ENCODE results near the gene SPATA3. TPM values are rescaled to one million over a fixed set of nuclear protein-coding genes. Genes with fewer than 3 reads are reported as not detected.
A peak's percentile ranks its signal among the peaks of the same experiment; 100 is the strongest.

SPATA3 gene
- total and polyA plus RNA-seq, 4 donors = not detected

DNA sequence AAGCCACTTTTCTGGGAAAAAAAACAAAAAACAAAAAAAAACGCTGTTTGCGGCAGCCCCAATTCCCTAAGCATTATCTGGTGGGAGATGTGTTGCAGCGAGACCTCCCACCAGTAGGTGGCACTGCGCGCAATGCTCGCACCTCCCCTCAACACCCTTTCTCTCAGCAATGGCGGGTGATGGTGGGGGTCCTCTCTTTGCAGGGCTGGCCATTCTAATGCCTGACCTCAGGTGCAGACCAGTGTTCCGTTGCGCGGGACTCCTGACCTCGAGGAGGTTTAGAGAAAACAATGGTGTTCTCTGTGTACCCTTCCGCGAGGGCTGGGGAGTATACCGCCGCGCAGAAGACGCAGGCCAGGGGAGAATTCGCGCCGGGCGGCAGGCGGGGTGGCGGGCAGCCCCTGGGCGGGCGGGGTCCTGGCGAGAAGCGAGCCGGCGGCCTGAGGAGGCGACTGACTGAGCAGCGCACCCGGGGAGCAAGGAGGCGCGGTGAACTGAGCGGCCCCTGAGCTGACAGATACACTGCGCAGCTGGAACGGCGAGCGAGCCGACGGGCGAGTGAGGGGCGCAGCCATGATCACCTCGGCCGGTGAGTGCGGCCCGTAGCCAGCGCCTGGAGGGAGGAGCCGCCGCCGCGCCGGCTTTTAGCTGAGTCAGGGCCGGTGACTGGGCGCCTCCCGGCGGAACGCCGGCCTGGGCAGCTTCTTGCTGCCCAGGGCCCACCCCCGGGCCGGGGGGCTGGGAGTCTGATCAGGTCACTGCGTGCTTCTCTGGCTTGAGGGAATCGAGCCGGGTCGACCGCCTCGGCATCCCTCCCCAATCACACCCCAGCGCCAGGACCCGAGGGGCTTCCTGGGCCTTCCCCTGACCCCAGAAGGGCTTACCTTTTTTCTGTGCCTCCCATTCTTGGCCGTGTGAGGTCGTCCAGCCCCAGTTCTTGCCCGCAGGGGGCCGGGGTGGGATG is 60.8 kb downstream of the SPATA3 start, which contains the start of gene PSMD1:
Gene PSMD1, plus strand, starts transcription at position 415 of the 964 bp plus-strand sequence. Its CDS starts 159 bp downstream, at position 574.
- Histone ChIP-seq H3K27me3 (ENCODE audit: control insufficient read depth in 4 of 4, insufficient read depth in 4 of 4, low read length in 3 of 4) (no peaks in the 10 kb centered on the region), H3K9me3 (ENCODE audit: control insufficient read depth in 4 of 4, low read length in 3 of 4) (no peaks in the 10 kb centered on the region), H3K9ac (ENCODE audit: low read depth in 1 of 2, low read length in 2 of 2) (peak within 1 kb of the TSS; percentile 88 to 91), H3K36me3 (ENCODE audit: control insufficient read depth in 4 of 4, insufficient read depth in 3 of 4, low read depth in 1 of 4, low read length in 3 of 4) (no peaks in the 10 kb centered on the region), H3K4me3 (ENCODE audit: low read depth in 1 of 3, low read length in 3 of 3) (peak within 1 kb of the TSS; percentile 91 to 96 (median 91)), H3K4me1 (ENCODE audit: control insufficient read depth in 4 of 4, insufficient read depth in 4 of 4, low read length in 3 of 4) (peaks cover 7 to 63% (median 57%) of the 10 kb centered on the region in 4 donors), H3K27ac (ENCODE audit: low read depth in 1 of 2, low read length in 2 of 2) (peak within 1 kb of the TSS; percentile 91 to 96)
- WGBS = under 1% methylated on average over 73 of the region's 73 CpGs
- DNase-seq (ENCODE audit: low spot score) = peak; percentile 96
- TF ChIP-seq TAF1 (conservative IDR thresholded peaks at IDR 0.05) (no peak), SP1 (IDR thresholded peaks at IDR 0.05) (peak; percentile 30), FOXA2 (IDR thresholded peaks at IDR 0.05) (no peak), RXRA (IDR thresholded peaks at IDR 0.05) (no peak), MAX (IDR thresholded peaks at IDR 0.05) (no peak), GABPA (IDR thresholded peaks at IDR 0.05 in 1 of 2, conservative IDR thresholded peaks at IDR 0.05 in 1 of 2) (peak in 1 of 2 donors; percentile 53), NR2F2 (IDR thresholded peaks at IDR 0.05) (no peak), REST (IDR thresholded peaks at IDR 0.05) (no peak), HNF4G (IDR thresholded peaks at IDR 0.05) (no peak), RAD21 (IDR thresholded peaks at IDR 0.05) (peak; percentile 57 to 68), FOXA1 (IDR thresholded peaks at IDR 0.05) (no peak), YY1 (IDR thresholded peaks at IDR 0.05) (peak; percentile 98), EGR1 (IDR thresholded peaks at IDR 0.05; ENCODE audit: low read depth in 2 of 2) (no peak), JUND (IDR thresholded peaks at IDR 0.05) (no peak), HNF4A (conservative IDR thresholded peaks at IDR 0.05) (no peak)
- TF ChIP-seq, protein P1, sequence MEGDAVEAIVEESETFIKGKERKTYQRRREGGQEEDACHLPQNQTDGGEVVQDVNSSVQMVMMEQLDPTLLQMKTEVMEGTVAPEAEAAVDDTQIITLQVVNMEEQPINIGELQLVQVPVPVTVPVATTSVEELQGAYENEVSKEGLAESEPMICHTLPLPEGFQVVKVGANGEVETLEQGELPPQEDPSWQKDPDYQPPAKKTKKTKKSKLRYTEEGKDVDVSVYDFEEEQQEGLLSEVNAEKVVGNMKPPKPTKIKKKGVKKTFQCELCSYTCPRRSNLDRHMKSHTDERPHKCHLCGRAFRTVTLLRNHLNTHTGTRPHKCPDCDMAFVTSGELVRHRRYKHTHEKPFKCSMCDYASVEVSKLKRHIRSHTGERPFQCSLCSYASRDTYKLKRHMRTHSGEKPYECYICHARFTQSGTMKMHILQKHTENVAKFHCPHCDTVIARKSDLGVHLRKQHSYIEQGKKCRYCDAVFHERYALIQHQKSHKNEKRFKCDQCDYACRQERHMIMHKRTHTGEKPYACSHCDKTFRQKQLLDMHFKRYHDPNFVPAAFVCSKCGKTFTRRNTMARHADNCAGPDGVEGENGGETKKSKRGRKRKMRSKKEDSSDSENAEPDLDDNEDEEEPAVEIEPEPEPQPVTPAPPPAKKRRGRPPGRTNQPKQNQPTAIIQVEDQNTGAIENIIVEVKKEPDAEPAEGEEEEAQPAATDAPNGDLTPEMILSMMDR (IDR thresholded peaks at IDR 0.05; ENCODE audit: low read depth, low read length, missing input control) = peak; percentile 98
- TF ChIP-seq, protein P2, sequence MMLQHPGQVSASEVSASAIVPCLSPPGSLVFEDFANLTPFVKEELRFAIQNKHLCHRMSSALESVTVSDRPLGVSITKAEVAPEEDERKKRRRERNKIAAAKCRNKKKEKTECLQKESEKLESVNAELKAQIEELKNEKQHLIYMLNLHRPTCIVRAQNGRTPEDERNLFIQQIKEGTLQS (IDR thresholded peaks at IDR 0.05) = no peak
- TF ChIP-seq, protein P3, sequence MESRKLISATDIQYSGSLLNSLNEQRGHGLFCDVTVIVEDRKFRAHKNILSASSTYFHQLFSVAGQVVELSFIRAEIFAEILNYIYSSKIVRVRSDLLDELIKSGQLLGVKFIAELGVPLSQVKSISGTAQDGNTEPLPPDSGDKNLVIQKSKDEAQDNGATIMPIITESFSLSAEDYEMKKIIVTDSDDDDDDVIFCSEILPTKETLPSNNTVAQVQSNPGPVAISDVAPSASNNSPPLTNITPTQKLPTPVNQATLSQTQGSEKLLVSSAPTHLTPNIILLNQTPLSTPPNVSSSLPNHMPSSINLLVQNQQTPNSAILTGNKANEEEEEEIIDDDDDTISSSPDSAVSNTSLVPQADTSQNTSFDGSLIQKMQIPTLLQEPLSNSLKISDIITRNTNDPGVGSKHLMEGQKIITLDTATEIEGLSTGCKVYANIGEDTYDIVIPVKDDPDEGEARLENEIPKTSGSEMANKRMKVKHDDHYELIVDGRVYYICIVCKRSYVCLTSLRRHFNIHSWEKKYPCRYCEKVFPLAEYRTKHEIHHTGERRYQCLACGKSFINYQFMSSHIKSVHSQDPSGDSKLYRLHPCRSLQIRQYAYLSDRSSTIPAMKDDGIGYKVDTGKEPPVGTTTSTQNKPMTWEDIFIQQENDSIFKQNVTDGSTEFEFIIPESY (IDR thresholded peaks at IDR 0.05) = peak; percentile 21

All from liver (tissue), 9 donors.